GM18526 (cell line): Measurements from ENCODE around the gene AP3S1.

Source experiments
- POLR2A ChIP-seq: IDR thresholded peaks from 3 replicates; pipeline ENCODE4 v1.6.1; 2011; ENCODE audit not compliant: insufficient read length; ENCODE audit errors: extremely low read depth

AP3S1 gene

GRCh38 chr5:115816226-115817081 is 25.3 kb upstream of the AP3S1 start, which contains the start of gene CDO1:
CDO1 (minus strand) TSS chr5:115816659; CDS start chr5:115816397, 262 bp downstream.
- no peak for TF ChIP-seq POLR2A

- no peak for TF ChIP-seq POLR2A
These were observed 24.3 kb upstream of the AP3S1 start for GRCh38 chr5:115817386-115817785.

GRCh38 chr5:115818821-115819220 is 22.9 kb upstream of the AP3S1 start:
- TF ChIP-seq POLR2A: no peak

- no peak for TF ChIP-seq POLR2A
These were observed 20.9 kb upstream of the AP3S1 start for GRCh38 chr5:115820846-115821245.

- no peak for TF ChIP-seq POLR2A
These were observed 15.8 kb upstream of the AP3S1 start for GRCh38 chr5:115825948-115826347.

- TF ChIP-seq POLR2A: no peak
These were observed 11.8 kb upstream of the AP3S1 start for GRCh38 chr5:115829913-115830312.

- no peak for TF ChIP-seq POLR2A
These were observed 10.5 kb upstream of the AP3S1 start for GRCh38 chr5:115831163-115831768.

- no peak for TF ChIP-seq POLR2A
These were observed 6.3 kb upstream of the AP3S1 start for GRCh38 chr5:115835481-115835880.

GRCh38 chr5:115838885-115839518 is 2.7 kb upstream of the AP3S1 start:
- no peak for TF ChIP-seq POLR2A

- no peak for TF ChIP-seq POLR2A
These were observed 862 bp upstream of the AP3S1 start for GRCh38 chr5:115840873-115841272.

- TF ChIP-seq POLR2A: no peak
These were observed 577 bp downstream of the AP3S1 start for GRCh38 chr5:115842089-115842935.

GRCh38 chr5:115842952-115843351 is 1.2 kb downstream of the AP3S1 start:
- no peak for TF ChIP-seq POLR2A

- TF ChIP-seq POLR2A: no peak
These were observed 1.9 kb downstream of the AP3S1 start for GRCh38 chr5:115843444-115844130.

GRCh38 chr5:115844321-115844817 is 2.6 kb downstream of the AP3S1 start:
- no peak for TF ChIP-seq POLR2A
